ENCODE measurements around the gene KIT. TPM values are rescaled to one million over a fixed set of nuclear protein-coding genes. Genes with fewer than 3 reads are reported as not detected.

The KIT gene
- polyA plus RNA-seq, 1 donor (not counting 4 experiments of a cell fraction or from before 2014, with no cell fraction given) = 0.01 TPM

GRCh38 chr4:54659749-54660535 lies 2.2 kb downstream of the KIT start:
- TF ChIP-seq, protein P1, sequence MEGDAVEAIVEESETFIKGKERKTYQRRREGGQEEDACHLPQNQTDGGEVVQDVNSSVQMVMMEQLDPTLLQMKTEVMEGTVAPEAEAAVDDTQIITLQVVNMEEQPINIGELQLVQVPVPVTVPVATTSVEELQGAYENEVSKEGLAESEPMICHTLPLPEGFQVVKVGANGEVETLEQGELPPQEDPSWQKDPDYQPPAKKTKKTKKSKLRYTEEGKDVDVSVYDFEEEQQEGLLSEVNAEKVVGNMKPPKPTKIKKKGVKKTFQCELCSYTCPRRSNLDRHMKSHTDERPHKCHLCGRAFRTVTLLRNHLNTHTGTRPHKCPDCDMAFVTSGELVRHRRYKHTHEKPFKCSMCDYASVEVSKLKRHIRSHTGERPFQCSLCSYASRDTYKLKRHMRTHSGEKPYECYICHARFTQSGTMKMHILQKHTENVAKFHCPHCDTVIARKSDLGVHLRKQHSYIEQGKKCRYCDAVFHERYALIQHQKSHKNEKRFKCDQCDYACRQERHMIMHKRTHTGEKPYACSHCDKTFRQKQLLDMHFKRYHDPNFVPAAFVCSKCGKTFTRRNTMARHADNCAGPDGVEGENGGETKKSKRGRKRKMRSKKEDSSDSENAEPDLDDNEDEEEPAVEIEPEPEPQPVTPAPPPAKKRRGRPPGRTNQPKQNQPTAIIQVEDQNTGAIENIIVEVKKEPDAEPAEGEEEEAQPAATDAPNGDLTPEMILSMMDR (optimal IDR thresholded peaks at IDR 0.05 in 1 of 3, IDR thresholded peaks at IDR 0.05 in 1 of 3, conservative IDR thresholded peaks at IDR 0.05 in 1 of 3; ENCODE audit: extremely low read depth in 1 of 3, insufficient read depth in 2 of 3, low read length in 3 of 3) = no peak
- no peak for TF ChIP-seq EZH2 (IDR thresholded peaks at IDR 0.05; ENCODE audit: low read length)
- no peaks in the 10 kb centered on the region for H4K20me1 ChIP-seq (ENCODE audit: control insufficient read depth, extremely low read depth, insufficient read depth, low read length)
- H3K27ac ChIP-seq (ENCODE audit: control insufficient read depth, insufficient read depth, low read length) = no peak overlapping the region
- H3K9me3 ChIP-seq (ENCODE audit: control insufficient read depth, low read depth, low read length) = no peaks in the 10 kb centered on the region
- H2AFZ ChIP-seq (ENCODE audit: control insufficient read depth, low read length) = no peak overlapping the region
- H3K4me2 ChIP-seq (ENCODE audit: control insufficient read depth, extremely low read depth, insufficient read depth, low read depth, low read length) = peak overlapping the region; percentile 95
- peaks cover 40% of the 10 kb centered on the region for H3K27me3 ChIP-seq (ENCODE audit: control insufficient read depth, extremely low read depth, insufficient read depth, low read length)
- H3K36me3 ChIP-seq (ENCODE audit: control insufficient read depth in 2 of 2, extremely low read depth in 1 of 2, insufficient read depth in 2 of 2, low read length in 2 of 2) = no peaks in the 10 kb centered on the region
- dilution Hi-C loops (cut with MboI; ENCODE audit: extremely low pct_ligation_motif_present, low sequenced_read_pairs) = no loop called here
- H3K79me2 ChIP-seq (ENCODE audit: control insufficient read depth, insufficient read depth, low read length) = no peaks in the 10 kb centered on the region
- FAIRE-seq (peak; percentile 87), DNase-seq (ENCODE audit: low read depth, low spot score) (no peak)
- peak overlapping the region in 1 of 3 experiments; percentile 65 for H3K4me3 ChIP-seq (ENCODE audit: control insufficient read depth in 2 of 3, extremely low read depth in 1 of 3, insufficient read depth in 2 of 3, low read depth in 1 of 3, low read length in 3 of 3)
- no peak overlapping the region for H3K9ac ChIP-seq (ENCODE audit: control insufficient read depth, extremely low read depth, insufficient read depth, low read length)
- H3K4me1 ChIP-seq (ENCODE audit: control insufficient read depth, extremely low read depth, insufficient read depth, low read length) = peaks cover 37% of the 10 kb centered on the region
- no peaks in the 10 kb centered on the region for H3K9me1 ChIP-seq (ENCODE audit: control insufficient read depth, extremely low read depth, insufficient read depth, low read length)

DNA sequence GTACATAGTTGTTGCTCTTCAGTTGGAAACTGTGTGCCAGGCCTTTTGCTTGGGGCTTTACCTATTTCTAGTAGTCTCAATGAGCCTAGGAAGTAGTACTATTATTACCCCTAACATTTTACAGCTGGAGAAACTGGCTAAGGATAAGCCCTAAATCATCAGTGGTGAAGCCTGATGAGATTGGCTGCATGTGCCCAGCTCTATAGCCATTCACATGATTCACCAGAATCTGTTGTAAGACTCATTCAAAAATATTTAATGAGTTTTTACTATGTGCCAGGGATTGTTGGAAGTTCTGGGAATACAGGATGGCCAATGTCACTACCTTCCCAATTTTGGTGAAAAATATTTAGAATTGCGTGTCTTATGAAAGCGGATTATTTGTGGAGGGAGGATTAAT lies 2.8 kb downstream of the KIT start:
- Histone ChIP-seq H3K27me3 (ENCODE audit: control insufficient read depth, extremely low read depth, insufficient read depth, low read length) (peaks cover 40% of the 10 kb centered on the region), H3K79me2 (ENCODE audit: control insufficient read depth, insufficient read depth, low read length) (no peaks in the 10 kb centered on the region), H3K4me2 (ENCODE audit: control insufficient read depth, extremely low read depth, insufficient read depth, low read depth, low read length) (peak overlapping the region; percentile 95), H3K4me3 (ENCODE audit: control insufficient read depth in 2 of 3, extremely low read depth in 1 of 3, insufficient read depth in 2 of 3, low read depth in 1 of 3, low read length in 3 of 3) (no peak overlapping the region), H3K4me1 (ENCODE audit: control insufficient read depth, extremely low read depth, insufficient read depth, low read length) (peaks cover 37% of the 10 kb centered on the region), H3K9me3 (ENCODE audit: control insufficient read depth, low read depth, low read length) (no peaks in the 10 kb centered on the region), H3K9ac (ENCODE audit: control insufficient read depth, extremely low read depth, insufficient read depth, low read length) (no peak overlapping the region), H3K36me3 (ENCODE audit: control insufficient read depth in 2 of 2, extremely low read depth in 1 of 2, insufficient read depth in 2 of 2, low read length in 2 of 2) (no peaks in the 10 kb centered on the region), H3K9me1 (ENCODE audit: control insufficient read depth, extremely low read depth, insufficient read depth, low read length) (no peaks in the 10 kb centered on the region), H4K20me1 (ENCODE audit: control insufficient read depth, extremely low read depth, insufficient read depth, low read length) (no peaks in the 10 kb centered on the region), H2AFZ (ENCODE audit: control insufficient read depth, low read length) (no peak overlapping the region), H3K27ac (ENCODE audit: control insufficient read depth, insufficient read depth, low read length) (no peak overlapping the region)
- DNase-seq (ENCODE audit: low read depth, low spot score) (no peak), FAIRE-seq (no peak)
- dilution Hi-C loops (cut with MboI; ENCODE audit: extremely low pct_ligation_motif_present, low sequenced_read_pairs) = no loop called here
- no peak for TF ChIP-seq EZH2 (IDR thresholded peaks at IDR 0.05; ENCODE audit: low read length)
- TF ChIP-seq, protein P1 (optimal IDR thresholded peaks at IDR 0.05 in 1 of 3, IDR thresholded peaks at IDR 0.05 in 1 of 3, conservative IDR thresholded peaks at IDR 0.05 in 1 of 3; ENCODE audit: extremely low read depth in 1 of 3, insufficient read depth in 2 of 3, low read length in 3 of 3) = no peak

All from keratinocyte (primary cell).